ENCODE results near the gene PARD3B. TPM values are rescaled to one million over a fixed set of nuclear protein-coding genes. Genes with fewer than 3 reads are reported as not detected.

The PARD3B gene
- total RNA-seq, 1 donor from 2014 or later: 6.5 TPM

GRCh38 chr2:205390866-205391265 is 845.6 kb downstream of the PARD3B start:
- no peaks in the 10 kb centered on the region for H3K27me3 ChIP-seq (ENCODE audit: control insufficient read depth, insufficient read depth, low read length)
- no peak overlapping the region for H3K4me3 ChIP-seq (ENCODE audit: low read depth, low read length)
- H3K36me3 ChIP-seq (ENCODE audit: control insufficient read depth, insufficient read depth, low read length): no peaks in the 10 kb centered on the region
- no peak for TF ChIP-seq CTCF (IDR thresholded peaks at IDR 0.05; ENCODE audit: insufficient read depth, low read length, poor library complexity, severe bottlenecking)
- no peak for DNase-seq (ENCODE audit: low read depth)

GRCh38 chr2:205401511-205401910 is 856.2 kb downstream of the PARD3B start:
- TF ChIP-seq CTCF (IDR thresholded peaks at IDR 0.05; ENCODE audit: insufficient read depth, low read length, poor library complexity, severe bottlenecking): no peak
- Histone ChIP-seq H3K4me3 (ENCODE audit: low read depth, low read length) (no peak overlapping the region), H3K36me3 (ENCODE audit: control insufficient read depth, insufficient read depth, low read length) (no peaks in the 10 kb centered on the region), H3K27me3 (ENCODE audit: control insufficient read depth, insufficient read depth, low read length) (no peaks in the 10 kb centered on the region)
- DNase-seq (ENCODE audit: low read depth): no peak

GRCh38 chr2:205402011-205402410 is 856.7 kb downstream of the PARD3B start:
- TF ChIP-seq CTCF (IDR thresholded peaks at IDR 0.05; ENCODE audit: insufficient read depth, low read length, poor library complexity, severe bottlenecking): no peak
- H3K4me3 ChIP-seq (ENCODE audit: low read depth, low read length): no peak overlapping the region
- DNase-seq (ENCODE audit: low read depth): no peak
- H3K36me3 ChIP-seq (ENCODE audit: control insufficient read depth, insufficient read depth, low read length): no peaks in the 10 kb centered on the region
- no peaks in the 10 kb centered on the region for H3K27me3 ChIP-seq (ENCODE audit: control insufficient read depth, insufficient read depth, low read length)

- no peaks in the 10 kb centered on the region for H3K36me3 ChIP-seq (ENCODE audit: control insufficient read depth, insufficient read depth, low read length)
- no peak for DNase-seq (ENCODE audit: low read depth)
- no peak for TF ChIP-seq CTCF (IDR thresholded peaks at IDR 0.05; ENCODE audit: insufficient read depth, low read length, poor library complexity, severe bottlenecking)
Observed at GRCh38 chr2:205403244-205403825, 858.1 kb downstream of the PARD3B start.

GRCh38 chr2:205405194-205405593 is 859.9 kb downstream of the PARD3B start:
- Histone ChIP-seq H3K36me3 (ENCODE audit: control insufficient read depth, insufficient read depth, low read length) (no peaks in the 10 kb centered on the region), H3K27me3 (ENCODE audit: control insufficient read depth, insufficient read depth, low read length) (no peaks in the 10 kb centered on the region), H3K4me3 (ENCODE audit: low read depth, low read length) (no peak overlapping the region)
- DNase-seq (ENCODE audit: low read depth): no peak
- no peak for TF ChIP-seq CTCF (IDR thresholded peaks at IDR 0.05; ENCODE audit: insufficient read depth, low read length, poor library complexity, severe bottlenecking)

More at GRCh38 chr2:205403244-205403825, 858.1 kb downstream of the PARD3B start:
- Histone ChIP-seq H3K27me3 (ENCODE audit: control insufficient read depth, insufficient read depth, low read length) (no peaks in the 10 kb centered on the region), H3K4me3 (ENCODE audit: low read depth, low read length) (no peak overlapping the region)

GRCh38 chr2:205405752-205406151 is 860.5 kb downstream of the PARD3B start:
- TF ChIP-seq CTCF (IDR thresholded peaks at IDR 0.05; ENCODE audit: insufficient read depth, low read length, poor library complexity, severe bottlenecking): no peak
- Histone ChIP-seq H3K27me3 (ENCODE audit: control insufficient read depth, insufficient read depth, low read length) (no peaks in the 10 kb centered on the region), H3K4me3 (ENCODE audit: low read depth, low read length) (no peak overlapping the region), H3K36me3 (ENCODE audit: control insufficient read depth, insufficient read depth, low read length) (no peaks in the 10 kb centered on the region)
- no peak for DNase-seq (ENCODE audit: low read depth)

Data from kidney epithelial cell (primary cell).